Activated CD4-positive, alpha-beta T cell treated with anti-CD3 and anti-CD28 coated beads, Interleukin-2, Interleukin-4, amounts not matched to agents 100 ng/mL and 50 ng/mL, durations not matched to agents 16 hours and 8 hours (primary cell): ENCODE data around the gene ATXN1.
"Not testable (repeated sequence)": the region's sequence is repeated elsewhere in the genome, so short reads cannot be mapped to it uniquely, and the experiment has no call there.

Experiments
- DNase-seq: peaks from one replicate; pipeline ENCODE4 v3.0.0-alpha.2; 2020; ENCODE audit warnings: low spot score

The ATXN1 gene

DNA sequence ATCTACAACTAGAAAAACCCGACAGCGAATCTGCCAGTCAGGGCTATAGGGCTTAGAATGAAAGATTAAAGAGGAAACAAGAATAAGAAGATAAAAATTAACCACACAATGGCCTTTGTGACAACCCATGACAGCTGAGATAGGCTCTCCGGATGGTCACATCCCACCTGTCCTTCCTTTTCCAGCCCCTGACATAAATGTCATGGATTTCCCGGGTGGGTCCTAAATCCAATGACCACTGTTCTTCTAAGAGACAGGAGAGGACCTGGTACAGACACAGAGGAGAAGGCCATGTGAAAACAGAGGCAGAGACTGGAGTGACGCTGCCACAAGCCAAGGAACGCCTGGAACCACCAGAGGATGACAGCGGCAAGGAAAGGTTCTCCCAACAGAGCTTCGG lies 41.8 kb downstream of the ATXN1 start:
- no peak for DNase-seq

GRCh38 chr6:16718356-16718755 lies 42.9 kb downstream of the ATXN1 start:
- no peak for DNase-seq

GRCh38 chr6:16717275-16717942 lies 43.9 kb downstream of the ATXN1 start:
- DNase-seq: no peak

DNA sequence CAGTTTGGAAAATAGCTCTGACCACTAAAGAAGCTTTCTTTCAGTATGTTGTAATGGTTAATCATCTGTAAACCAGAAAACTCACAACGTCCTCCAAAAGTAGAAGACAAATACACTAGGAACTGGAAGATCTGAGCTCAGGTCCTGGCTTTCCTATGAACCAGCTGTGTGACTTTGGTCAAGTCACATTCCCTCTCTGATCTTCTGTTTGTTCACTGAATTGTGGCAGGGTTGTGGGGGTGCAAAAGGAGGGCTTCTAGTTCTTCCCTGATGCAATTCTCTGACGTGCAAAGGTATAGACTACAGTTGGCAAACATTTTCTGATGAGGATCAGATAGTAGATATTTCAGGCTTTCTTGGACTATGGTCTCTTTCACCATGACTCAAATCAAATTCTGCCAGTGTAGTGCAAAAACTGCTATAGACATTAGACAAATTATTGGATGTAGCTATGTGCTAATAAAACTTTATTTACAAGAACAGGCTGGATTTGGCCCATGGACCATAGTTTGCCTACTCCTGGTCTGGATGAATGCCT lies 44.9 kb downstream of the ATXN1 start:
- DNase-seq: no peak

GRCh38 chr6:16713597-16713996 lies 47.7 kb downstream of the ATXN1 start:
- no peak for DNase-seq

- peak; percentile 88 for DNase-seq
Observed at GRCh38 chr6:16712931-16713484, 48.3 kb downstream of the ATXN1 start.

DNA sequence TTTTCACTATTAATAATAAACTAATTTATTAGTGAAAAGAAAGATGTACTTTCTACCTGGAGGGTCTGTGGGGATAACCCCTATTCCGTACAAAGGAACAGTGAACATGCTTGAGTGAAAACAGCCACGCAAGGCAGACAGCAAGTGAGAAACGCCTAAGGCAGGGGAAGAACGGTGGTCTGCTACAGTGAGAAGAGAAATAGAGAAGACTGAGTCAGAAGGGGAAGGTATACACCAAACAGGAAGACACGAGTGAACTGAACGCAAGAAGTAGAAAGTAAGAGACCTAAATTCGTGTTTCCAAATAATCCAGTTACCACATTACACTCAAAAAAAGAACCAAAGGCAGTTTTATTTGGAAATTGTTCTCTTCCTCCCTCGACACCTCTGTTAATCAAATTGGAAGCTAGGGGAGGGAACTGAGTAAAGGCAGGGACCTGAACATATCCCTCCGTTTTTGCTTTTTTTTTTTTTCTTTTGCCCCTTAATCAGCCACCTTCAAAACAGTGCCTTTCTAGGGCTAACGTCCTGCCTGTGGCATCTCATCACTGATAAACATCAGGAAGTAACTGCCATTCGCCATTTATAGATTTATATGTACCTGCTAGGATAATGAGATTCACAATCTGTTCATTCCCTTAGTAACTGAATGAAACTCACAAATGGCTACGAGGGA lies 48.9 kb downstream of the ATXN1 start:
- peak; percentile 83 for DNase-seq

- DNase-seq: peak; percentile 70
Observed at GRCh38 chr6:16711546-16712254, 49.6 kb downstream of the ATXN1 start.

- no peak for DNase-seq
Observed at GRCh38 chr6:16706911-16707783, 54.1 kb downstream of the ATXN1 start.

GRCh38 chr6:16706491-16706890 lies 54.8 kb downstream of the ATXN1 start:
- not testable (repeated sequence) for DNase-seq

DNA sequence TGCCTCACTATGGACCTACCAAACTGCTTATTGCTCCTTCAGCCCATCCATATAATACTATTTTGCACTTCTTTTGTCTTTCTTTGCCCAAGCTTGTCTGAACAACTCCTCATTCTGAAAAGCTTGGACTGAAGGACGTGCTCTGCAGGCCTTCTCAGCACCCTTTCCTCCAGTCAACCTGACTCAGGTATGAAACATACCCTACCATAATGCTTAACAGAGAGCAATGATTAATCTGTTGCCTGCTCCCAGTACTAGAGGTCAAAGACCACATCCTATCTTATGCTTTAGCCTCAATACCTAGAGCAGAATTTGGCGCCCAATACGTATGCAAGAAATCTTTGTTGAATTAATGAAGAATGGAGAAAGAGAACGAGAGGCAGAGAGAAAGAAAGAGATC lies 55.2 kb downstream of the ATXN1 start:
- DNase-seq: no peak

GRCh38 chr6:16705081-16705993 lies 55.9 kb downstream of the ATXN1 start:
- no peak for DNase-seq

DNA sequence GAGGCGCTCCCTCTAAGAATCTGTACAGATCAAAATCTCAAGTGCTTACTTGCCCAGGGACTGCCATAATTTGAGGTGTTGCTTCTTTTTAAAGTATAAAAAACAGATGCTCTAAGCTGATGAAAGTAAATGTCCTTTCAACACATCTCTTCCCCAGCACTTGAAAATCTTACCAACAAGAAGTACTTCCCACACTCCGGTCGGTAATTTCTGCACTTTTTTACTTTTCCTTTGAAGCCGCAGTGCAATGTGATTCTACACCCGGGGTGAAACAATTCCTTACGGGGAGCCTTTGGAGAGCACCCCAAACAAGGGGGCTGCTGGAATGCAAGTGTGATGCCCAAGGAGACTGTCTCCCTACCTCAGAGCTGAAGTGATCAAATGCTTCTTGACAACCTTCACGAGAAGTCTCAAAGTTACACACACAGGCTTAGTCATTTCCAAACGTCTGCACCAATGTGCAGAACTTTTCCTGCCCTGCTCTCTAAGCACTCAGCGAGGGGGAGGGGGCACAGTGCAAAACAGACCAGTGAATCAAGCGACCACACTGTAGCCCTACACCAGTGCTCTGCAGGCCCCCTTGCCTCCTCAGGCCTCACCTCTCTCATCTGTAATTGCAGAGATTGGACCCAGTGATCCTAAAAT lies 56.7 kb downstream of the ATXN1 start:
- DNase-seq: peak; percentile 88

DNA sequence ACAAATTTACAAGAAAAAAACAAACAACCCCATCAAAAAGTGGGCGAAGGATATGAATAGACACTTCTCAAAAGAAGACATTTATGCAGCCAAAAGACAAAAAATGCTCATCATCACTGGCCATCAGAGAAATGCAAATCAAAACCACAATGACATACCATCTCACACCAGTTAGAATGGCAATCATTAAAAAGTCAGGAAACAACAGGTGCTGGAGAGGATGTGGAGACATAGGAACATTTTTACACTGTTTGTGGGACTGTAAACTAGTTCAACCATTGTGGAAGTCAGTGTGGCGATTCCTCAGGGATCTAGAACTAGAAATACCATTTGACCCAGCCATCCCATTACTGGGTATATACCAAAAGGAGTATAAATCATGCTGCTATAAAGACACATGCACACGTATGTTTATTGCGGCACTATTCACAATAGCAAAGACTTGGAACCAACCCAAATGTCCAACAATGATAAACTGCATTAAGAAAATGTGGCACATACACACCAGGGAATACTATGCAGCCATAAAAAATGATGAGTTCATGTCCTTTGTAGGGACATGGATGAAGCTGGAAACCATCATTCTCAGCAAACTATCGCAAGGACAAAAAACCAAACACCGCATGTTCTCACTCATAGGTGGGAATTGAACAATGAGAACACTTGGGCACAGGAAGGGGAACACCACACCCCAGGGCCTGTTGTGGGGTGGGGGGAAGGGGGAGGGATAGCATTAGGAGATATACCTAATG lies 58.5 kb downstream of the ATXN1 start:
- not testable (repeated sequence) for DNase-seq

DNA sequence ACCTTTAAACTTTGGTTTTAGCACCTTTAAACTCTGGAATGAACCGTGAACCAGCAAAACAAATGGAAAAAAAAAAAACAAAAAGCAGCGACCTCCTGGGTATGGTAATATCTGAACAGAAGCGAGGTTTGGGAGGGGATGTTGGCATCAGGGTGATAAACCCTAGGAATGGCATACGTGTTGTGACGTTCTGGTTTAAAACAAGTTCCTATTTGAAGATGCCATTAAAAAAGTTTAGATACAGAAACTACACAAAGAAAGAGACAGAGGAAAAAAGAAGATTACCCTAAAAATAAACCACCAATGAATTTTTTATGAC lies 60.4 kb downstream of the ATXN1 start:
- no peak for DNase-seq

DNA sequence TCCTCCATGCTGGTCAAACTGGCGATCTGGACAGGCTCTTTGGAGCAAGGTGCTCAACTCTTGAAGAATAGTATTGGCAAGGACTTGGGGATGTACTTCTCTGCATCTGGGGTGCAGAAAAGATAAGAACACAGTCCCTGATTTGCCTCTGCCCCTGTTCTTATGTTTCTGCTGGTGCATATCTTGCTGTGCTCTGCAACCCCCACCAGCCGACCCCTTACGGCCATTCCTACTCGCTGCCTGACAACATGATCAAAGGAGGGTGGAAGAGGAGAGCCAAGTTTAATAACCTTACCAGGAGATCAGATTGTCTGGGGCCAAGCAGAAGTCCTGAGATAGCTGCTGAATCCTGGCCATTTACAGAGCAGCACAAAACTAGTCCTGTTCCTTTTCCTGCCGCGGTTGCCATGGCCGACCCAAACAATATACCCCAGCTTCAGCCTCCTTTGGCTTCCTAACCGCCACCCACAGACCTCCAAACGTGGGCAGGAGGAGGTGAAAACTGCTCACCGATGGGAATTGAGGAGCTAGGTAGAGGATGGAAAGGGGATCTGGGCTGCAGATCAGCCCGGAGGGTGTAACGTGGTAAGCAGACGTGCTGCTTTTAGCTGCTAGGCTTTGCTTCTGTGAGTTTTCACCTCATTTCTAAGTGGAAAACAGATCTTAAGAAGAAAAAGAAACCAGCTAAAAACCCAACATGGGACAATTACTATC lies 60.9 kb downstream of the ATXN1 start:
- no peak for DNase-seq

DNA sequence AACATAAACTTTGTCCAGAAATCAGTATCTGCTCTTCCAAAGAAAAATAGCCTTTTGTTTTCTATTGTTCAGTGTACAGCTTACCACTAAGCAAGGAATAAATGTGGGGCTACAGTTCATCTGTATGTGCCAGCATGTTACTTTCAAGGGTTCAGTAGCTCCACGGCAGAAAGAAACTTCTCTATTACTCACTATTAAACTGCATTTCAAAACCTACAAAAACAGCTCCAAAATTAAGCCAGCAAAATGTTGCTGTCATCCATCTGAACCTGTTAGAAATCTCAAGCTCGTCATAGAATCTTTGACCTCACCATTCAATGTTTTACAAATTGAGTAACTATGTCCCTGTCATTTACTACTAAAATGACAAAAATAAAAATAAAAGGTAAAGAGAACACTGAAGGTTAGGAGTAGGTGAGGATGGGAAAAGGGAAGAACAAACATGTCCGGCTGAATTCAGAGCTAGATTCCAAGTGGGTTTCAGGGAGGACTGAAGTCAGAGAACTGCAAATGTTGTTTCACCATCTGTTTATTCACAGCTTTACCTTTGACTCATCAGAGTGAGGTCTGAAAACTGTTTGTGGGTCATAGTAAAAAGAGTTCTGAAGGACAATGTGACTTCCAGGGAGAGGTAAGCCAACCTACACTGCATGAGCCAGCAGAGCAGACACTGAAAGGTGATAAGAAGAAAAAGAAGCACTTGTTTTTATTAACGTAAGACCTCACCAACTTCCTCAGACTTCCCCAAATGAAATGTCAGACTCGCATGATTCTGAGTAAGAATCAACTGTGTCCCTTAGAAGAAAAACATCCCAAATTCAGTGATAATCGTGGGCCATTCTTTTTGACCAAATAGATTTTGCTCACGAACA lies 62.0 kb downstream of the ATXN1 start:
- peak; percentile 82 for DNase-seq

- DNase-seq: no peak
Observed at GRCh38 chr6:16698162-16698533, 63.1 kb downstream of the ATXN1 start.
